Pancreas (tissue), 10 donors: Measurements from ENCODE around the gene NRCAM. TPM values are rescaled to one million over a fixed set of nuclear protein-coding genes. Genes with fewer than 3 reads are reported as not detected.

Source experiments
- ATAC-seq, 4 donors: fragments of 200-7000 bp; cut with Tn5 transposase; one replicate each; pipeline versions ENCODE4 v1.8.0 to v1.9.1; 2020; ENCODE audit warnings: mild to moderate bottlenecking in 4 of 4, moderate library complexity in 4 of 4
- DNase-seq, 6 donors: peaks; one replicate each; pipeline ENCODE4 v3.0.0-alpha.2; 2020
- FAIRE-seq: peaks from 2 replicates; lab custom pipeline; 2012; peaks lifted over from hg19 to GRCh38; lab: Jason Lieb, UNC
- H3K27ac ChIP-seq, 4 donors: fragments of 200-600 bp; sonication (generic); 1 replicate in 3 of 4; 2 replicates in 1 of 4; pipeline versions ENCODE4 v1.5.0 to v1.8.0; 2020
- H3K27me3 ChIP-seq, 4 donors: fragments of 200-600 bp; one replicate each; pipeline ENCODE4 v1.8.0; 2021
- H3K36me3 ChIP-seq, 3 donors: fragments of 200-600 bp; sonication (generic) in 1 of 3; one replicate each; pipeline versions ENCODE4 v1.5.0 to v1.8.0; 2020 to 2021
- H3K4me1 ChIP-seq, 3 donors: fragments of 200-600 bp; one replicate each; pipeline ENCODE4 v1.8.0; 2021
- H3K4me3 ChIP-seq, 4 donors: fragments of 200-600 bp; sonication (generic) in 2 of 4; one replicate each; pipeline versions ENCODE4 v1.5.0 to v1.8.0; 2020 to 2021
- H3K9me3 ChIP-seq, 4 donors: fragments of 200-600 bp; one replicate each; pipeline ENCODE4 v1.8.0; 2021
- CTCF ChIP-seq, 4 donors: fragments of 200-600 bp; sonication (generic) in 3 of 4; IDR thresholded peaks; one replicate each; pipeline versions ENCODE4 v1.5.0 to v1.8.0; 2021; ENCODE audit warnings: antibody characterized with exemption in 4 of 4
- WGBS, 2 donors: extraction: QIAGEN DNeasy Blood & Tissue Kit; methylation state at CpG; one replicate each; pipeline ENCODE4 v1.1.7; 2013; 5-methylcytosine and 5-hydroxymethylcytosine counted together
- intact Hi-C, 3 donors: fragments of 100-400 bp; cut with DNase I; formaldehyde crosslinking; loops; one replicate each; pipeline versions ENCODE4 v1.11.1 to v1.14.2; 2022
- polyA plus RNA-seq, 2 donors: library from polyadenylated mRNA; stranded (reverse); fragments of 200-250 nt; gene quantifications; one replicate each; pipeline ENCODE4 v1.2.3, GENCODE V29; 2013
- total RNA-seq, 6 donors: library from RNA; stranded (reverse); fragmentation: NEBNext Ultra II Directional in 4 of 6; extraction: Animal tissue kit (Norgen Biotek cat#: 25700) in 4 of 6; gene quantifications; one replicate each; pipeline versions ENCODE4 v1.2.1 to v1.2.4, GENCODE V29; 2021 to 2023
- donor health status: healthy with polysubstance abuse.
- donor health status: DM: no; HTN: no; CAD: no; lungs with moderate emphysema.
- donor health status: DM: no; HTN: no; CAD: no.
- donor health status: control.
- donor health status: control.
- donor health status: Bipolar disorder and iron deficiency.
- donor health status: DM: yes; HTN: yes; CAD: no.
- donor health status: DM: no; HTN: no; CAD: no.
- donor health status: DM: no; HTN: no; CAD: no.
- donor health status: DM: yes; HTN: yes; CAD: no.

The NRCAM gene
- total and polyA plus RNA-seq, 8 donors = 14.1 to 53.6 (median 40.4) TPM

GRCh38 chr7:108202743-108203142 lies 253.5 kb downstream of the NRCAM start:
- ATAC-seq = no peak
- intact Hi-C loops = no loop called here

GRCh38 chr7:108201766-108202165 lies 254.5 kb downstream of the NRCAM start:
- TF ChIP-seq CTCF (IDR thresholded peaks at IDR 0.05) = no peak
- H3K4me3 ChIP-seq = no peak overlapping the region
- H3K4me1 ChIP-seq = no peaks in the 10 kb centered on the region
- no peaks in the 10 kb centered on the region for H3K9me3 ChIP-seq
- ATAC-seq (no peak), FAIRE-seq (no peak), DNase-seq (no peak)
- WGBS, 2 donors = 70 to 72% methylated on average over 2 of the region's 2 CpGs
- no peak overlapping the region for H3K27ac ChIP-seq
- H3K36me3 ChIP-seq = no peaks in the 10 kb centered on the region
- no peaks in the 10 kb centered on the region for H3K27me3 ChIP-seq
- intact Hi-C loops = no loop called here

More at GRCh38 chr7:108202743-108203142, 253.5 kb downstream of the NRCAM start:
- Histone ChIP-seq H3K27ac (no peak overlapping the region), H3K36me3 (no peaks in the 10 kb centered on the region), H3K9me3 (no peaks in the 10 kb centered on the region), H3K27me3 (no peaks in the 10 kb centered on the region), H3K4me3 (no peak overlapping the region), H3K4me1 (no peaks in the 10 kb centered on the region)
- DNase-seq (no peak), FAIRE-seq (no peak)
- 79 to 83% methylated on average over 4 of the region's 4 CpGs for WGBS, 2 donors
- no peak for TF ChIP-seq CTCF (IDR thresholded peaks at IDR 0.05)

GRCh38 chr7:108200326-108200725 lies 255.9 kb downstream of the NRCAM start:
- intact Hi-C loops = no loop called here
- no peak for ATAC-seq
- WGBS, 2 donors = 56 to 70% methylated on average over 1 of the region's 1 CpG
- TF ChIP-seq CTCF (IDR thresholded peaks at IDR 0.05) = no peak
- DNase-seq = no peak
- Histone ChIP-seq H3K27me3 (no peaks in the 10 kb centered on the region), H3K27ac (no peak overlapping the region), H3K9me3 (no peaks in the 10 kb centered on the region), H3K36me3 (no peaks in the 10 kb centered on the region), H3K4me3 (no peak overlapping the region), H3K4me1 (no peaks in the 10 kb centered on the region)
- FAIRE-seq = no peak

GRCh38 chr7:108197371-108198091 lies 258.7 kb downstream of the NRCAM start:
- no peak for DNase-seq
- H3K27me3 ChIP-seq = no peaks in the 10 kb centered on the region
- H3K4me3 ChIP-seq = no peak overlapping the region
- H3K36me3 ChIP-seq = no peaks in the 10 kb centered on the region
- TF ChIP-seq CTCF (IDR thresholded peaks at IDR 0.05) = no peak
- intact Hi-C loops = no loop called here
- no peaks in the 10 kb centered on the region for H3K9me3 ChIP-seq
- WGBS, 2 donors = 94% methylated on average over 3 of the region's 3 CpGs
- H3K27ac ChIP-seq = no peak overlapping the region
- FAIRE-seq = no peak
- H3K4me1 ChIP-seq = no peaks in the 10 kb centered on the region
- ATAC-seq = no peak

GRCh38 chr7:108196004-108196403 lies 260.2 kb downstream of the NRCAM start:
- no peaks in the 10 kb centered on the region for H3K36me3 ChIP-seq
- DNase-seq (no peak), ATAC-seq (no peak), FAIRE-seq (no peak)
- WGBS, 2 donors = 53 to 85% methylated on average over 1 of the region's 1 CpG
- H3K4me1 ChIP-seq = no peaks in the 10 kb centered on the region
- no peaks in the 10 kb centered on the region for H3K27me3 ChIP-seq
- no peak for TF ChIP-seq CTCF (IDR thresholded peaks at IDR 0.05)
- no peak overlapping the region for H3K4me3 ChIP-seq
- H3K27ac ChIP-seq = no peak overlapping the region
- intact Hi-C loops = no loop called here
- no peaks in the 10 kb centered on the region for H3K9me3 ChIP-seq
